HepG2 (cell line): ENCODE measurements around the gene TRIM27. TPM values are rescaled to one million over a fixed set of nuclear protein-coding genes. Genes with fewer than 3 reads are reported as not detected.

Source experiments
- ARNT2 ChIP-seq: sonication (generic); formaldehyde crosslinking; IDR thresholded peaks from 2 replicates; pipeline ENCODE4 v1.8.0; 2022; ENCODE audit warnings: mild to moderate bottlenecking, low read depth, missing genetic modification reagents, moderate library complexity
- CBFB ChIP-seq: sonication (generic); formaldehyde crosslinking; IDR thresholded peaks from 2 replicates; pipeline ENCODE4 v1.4.0; 2020; ENCODE audit warnings: missing genetic modification reagents
- CEBPG ChIP-seq: IDR thresholded peaks from 2 replicates; pipeline ENCODE4 v1.6.1; 2016
- CREM ChIP-seq, 2 experiments: sonication (generic) in 1 of 2; formaldehyde crosslinking in 1 of 2; IDR thresholded peaks; 2 replicates each; pipeline versions ENCODE4 v1.4.0 to v1.6.1; 2016 to 2020; ENCODE audit warnings: antibody characterized with exemption in 1 of 2, mild to moderate bottlenecking in 1 of 2, missing genetic modification reagents in 1 of 2
- FOXO1 ChIP-seq: sonication (generic); formaldehyde crosslinking; IDR thresholded peaks from 2 replicates; pipeline ENCODE4 v1.4.0; 2020; ENCODE audit warnings: missing genetic modification reagents
- FUBP1 ChIP-seq: sonication (generic); formaldehyde crosslinking; IDR thresholded peaks from 2 replicates; pipeline ENCODE4 v1.5.1; 2020; ENCODE audit warnings: missing genetic modification reagents, mild to moderate bottlenecking, borderline replicate concordance
- GABPA ChIP-seq, 2 experiments: IDR thresholded peaks; 2 replicates each; pipeline ENCODE4 v1.6.1; 2011 to 2016; ENCODE audit warnings: low read depth in 2 of 2, low read length in 1 of 2, missing biosample characterization in 1 of 2, missing genetic modification characterization in 1 of 2
- GZF1 ChIP-seq: sonication (generic); formaldehyde crosslinking; IDR thresholded peaks from 2 replicates; pipeline ENCODE4 v1.5.1; 2020; ENCODE audit warnings: mild to moderate bottlenecking, missing genetic modification reagents
- HNRNPUL1 ChIP-seq: fragments of 200-400 bp; formaldehyde crosslinking; IDR thresholded peaks from 2 replicates; pipeline ENCODE4 v1.6.1; 2017; ENCODE audit warnings: low read depth, mild to moderate bottlenecking, low read length, moderate library complexity
- KDM5A ChIP-seq: fragments of 200-600 bp; sonication (generic); IDR thresholded peaks from 2 replicates; pipeline ENCODE4 v1.7.0; 2018; ENCODE audit warnings: antibody characterized with exemption, mild to moderate bottlenecking, low read length, borderline replicate concordance
- MBNL3 ChIP-seq: fragments of 250-450 bp; sonication (Bioruptor Pico); conservative IDR thresholded peaks from 2 replicates; pipeline ENCODE4 v1.8.0; 2022; ENCODE audit warnings: mild to moderate bottlenecking, inconsistent platforms
- PLRG1 ChIP-seq: fragments of 450-650 bp; conservative IDR thresholded peaks from 2 replicates; pipeline ENCODE4 v1.6.1; 2016
- RELA ChIP-seq: sonication (generic); formaldehyde crosslinking; IDR thresholded peaks from 2 replicates; pipeline ENCODE4 v1.4.0; 2020; ENCODE audit warnings: missing genetic modification reagents
- TEF ChIP-seq: sonication (generic); formaldehyde crosslinking; IDR thresholded peaks from 2 replicates; pipeline ENCODE4 v1.5.0; 2020; ENCODE audit warnings: missing genetic modification reagents
- ZBTB39 ChIP-seq: sonication (generic); formaldehyde crosslinking; IDR thresholded peaks from 2 replicates; pipeline ENCODE4 v1.5.0; 2020; ENCODE audit warnings: missing genetic modification reagents
- ZBTB49 ChIP-seq: sonication (generic); formaldehyde crosslinking; IDR thresholded peaks from 2 replicates; pipeline ENCODE4 v1.4.0; 2020; ENCODE audit warnings: missing genetic modification reagents, borderline replicate concordance
- ZNF468 ChIP-seq: sonication (generic); formaldehyde crosslinking; IDR thresholded peaks from 2 replicates; pipeline ENCODE4 v1.8.0; 2022; ENCODE audit warnings: mild to moderate bottlenecking, moderate library complexity, missing genetic modification reagents
- polyA plus RNA-seq, 8 experiments: library from polyadenylated mRNA; depleted of rRNA in 3 of 8; stranded (reverse) in 7 of 8; unstranded in 1 of 8; fragments of >200 nt; fragmentation: Illumina TruSeq in 4 of 8; extraction: Trizol in 4 of 8; gene quantifications; 2 replicates each; pipeline versions ENCODE4 v1.2.1 to v1.2.3, GENCODE V29; 2011 to 2016; ENCODE audit warnings: low read depth in 4 of 8, missing spikeins in 1 of 8, mixed read lengths in 1 of 8; ENCODE audit not compliant: insufficient read depth in 1 of 8
- total RNA-seq, 5 experiments: library from RNA; depleted of rRNA; stranded (reverse); fragments of >200 nt; fragmentation: Illumina TruSeq; extraction: Trizol; gene quantifications; 2 replicates each; pipeline ENCODE4 v1.2.3, GENCODE V29; 2016; ENCODE audit warnings: low read depth in 1 of 5

TRIM27 gene
- total and polyA plus RNA-seq, 2 of the 13 experiments (the other 11 are each of a cell fraction or from before 2014, with no cell fraction given) = 88.6 to 112 TPM

- TF ChIP-seq FUBP1 (CRISPR knock-in tag) (no peak), ZBTB49 (CRISPR knock-in tag) (no peak), FOXO1 (0 out of 2 replicates have a peak, but pooled peaks have one; percentile 37), RELA (CRISPR knock-in tag) (0 out of 2 replicates have a peak, but pooled peaks have one; percentile 13), ZNF468 (CRISPR knock-in tag) (no peak), TEF (CRISPR knock-in tag) (peak; percentile 24; the same call in 1 of the 2 replicates), CEBPG (CRISPR knock-in tag) (peak; percentile 35; the same call in 1 of the 2 replicates), KDM5A (peak; percentile 67; the same call in 1 of the 2 replicates), MBNL3 (CRISPR knock-in tag) (0 out of 2 replicates have a peak, but pooled peaks have one; percentile 19), CBFB (CRISPR knock-in tag) (no peak), HNRNPUL1 (no peak), ARNT2 (no peak), PLRG1 (no peak), GABPA (IDR thresholded peaks at IDR 0.05; ENCODE audit: low read depth, low read length) (no peak), GABPA (CRISPR knock-in tag; IDR thresholded peaks at IDR 0.05; ENCODE audit: low read depth) (peak; percentile 60; the same call in 1 of the 2 replicates), ZBTB39 (0 out of 2 replicates have a peak, but pooled peaks have one; percentile 13), GZF1 (CRISPR knock-in tag) (no peak; the same call in 1 of the 2 replicates), CREM (IDR thresholded peaks at IDR 0.05) (peak; percentile 26), CREM (CRISPR knock-in tag; IDR thresholded peaks at IDR 0.05) (no peak)
Measured at GRCh38 chr6:28940858-28941683, 17.3 kb upstream of the TRIM27 start (continued).
